ENCODE data around the gene MAMSTR. TPM values are rescaled to one million over a fixed set of nuclear protein-coding genes. Genes with fewer than 3 reads are reported as not detected.

Gene MAMSTR
- total RNA-seq, 1 experiment from 2014 or later: 0.18 TPM

DNA sequence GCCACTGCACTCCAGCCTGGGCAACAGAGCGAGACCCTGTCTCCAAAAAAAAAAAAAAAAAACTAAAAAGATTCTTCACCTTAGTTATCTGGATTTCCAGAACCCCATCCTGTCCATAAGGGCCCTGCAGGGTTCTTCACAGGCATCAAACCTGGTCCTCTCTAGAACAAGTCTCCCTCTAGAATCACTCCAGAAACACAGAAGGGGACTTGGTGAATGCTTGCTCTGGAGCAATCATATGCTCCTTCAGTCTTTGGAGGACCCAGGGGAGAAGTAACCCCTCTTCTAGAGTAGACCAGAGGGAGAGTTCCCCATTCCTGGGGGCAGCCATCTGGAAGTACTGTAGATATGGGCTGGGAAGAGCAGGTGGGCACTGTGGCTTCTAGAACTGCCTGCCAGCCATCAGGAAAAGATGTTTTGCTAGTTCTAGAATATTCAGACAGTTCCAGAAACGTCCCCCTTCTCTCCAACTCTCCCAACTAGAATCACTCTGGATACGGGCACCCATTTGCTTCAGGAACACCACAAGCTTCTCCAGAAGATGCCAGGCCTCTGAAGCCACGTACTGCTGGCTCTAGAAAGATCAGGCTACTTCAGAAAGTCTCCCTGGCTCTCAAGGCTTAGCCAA is 30.2 kb upstream of the MAMSTR start:
- no peak overlapping the region for H2AFZ ChIP-seq (ENCODE audit: low read length)
- H3K4me3 ChIP-seq (ENCODE audit: low read length): no peak overlapping the region
- H3F3A ChIP-seq (ENCODE audit: low read length, unreplicated experiment): no peaks in the 10 kb centered on the region
- H3K4me2 ChIP-seq (ENCODE audit: low read length): no peak overlapping the region
- intact Hi-C loops (cut with micrococcal nuclease): no loop called here
- H3K9me3 ChIP-seq (ENCODE audit: low read length): no peaks in the 10 kb centered on the region
- H3K9ac ChIP-seq (ENCODE audit: low read length): no peak overlapping the region
- H3K4me1 ChIP-seq (ENCODE audit: insufficient read depth, low read length): peaks cover 5% of the 10 kb centered on the region; the same call in 1 of the 2 replicates
- POLR2A ChIA-PET (ENCODE audit: unreplicated experiment): no interaction called here
- no peak for DNase-seq
- H3K27me3 ChIP-seq (ENCODE audit: low read length): no peaks in the 10 kb centered on the region
- peaks cover 28% of the 10 kb centered on the region for H3K79me2 ChIP-seq (ENCODE audit: low read length)
- no peak overlapping the region for H3K27ac ChIP-seq (ENCODE audit: low read length)
- CTCF ChIA-PET: no interaction called here
- H3K36me3 ChIP-seq (ENCODE audit: low read depth, low read length): no peaks in the 10 kb centered on the region; the same call in 1 of the 2 replicates
- BruUV-seq (replicated peaks): no TSS peak
- no peak for TF ChIP-seq EZH2 (IDR thresholded peaks at IDR 0.05; ENCODE audit: low read length, unreplicated experiment)
- TF ChIP-seq EZH2phosphoT487 (IDR thresholded peaks at IDR 0.05; ENCODE audit: borderline replicate concordance, low read length): no peak
- TF ChIP-seq, protein P1, sequence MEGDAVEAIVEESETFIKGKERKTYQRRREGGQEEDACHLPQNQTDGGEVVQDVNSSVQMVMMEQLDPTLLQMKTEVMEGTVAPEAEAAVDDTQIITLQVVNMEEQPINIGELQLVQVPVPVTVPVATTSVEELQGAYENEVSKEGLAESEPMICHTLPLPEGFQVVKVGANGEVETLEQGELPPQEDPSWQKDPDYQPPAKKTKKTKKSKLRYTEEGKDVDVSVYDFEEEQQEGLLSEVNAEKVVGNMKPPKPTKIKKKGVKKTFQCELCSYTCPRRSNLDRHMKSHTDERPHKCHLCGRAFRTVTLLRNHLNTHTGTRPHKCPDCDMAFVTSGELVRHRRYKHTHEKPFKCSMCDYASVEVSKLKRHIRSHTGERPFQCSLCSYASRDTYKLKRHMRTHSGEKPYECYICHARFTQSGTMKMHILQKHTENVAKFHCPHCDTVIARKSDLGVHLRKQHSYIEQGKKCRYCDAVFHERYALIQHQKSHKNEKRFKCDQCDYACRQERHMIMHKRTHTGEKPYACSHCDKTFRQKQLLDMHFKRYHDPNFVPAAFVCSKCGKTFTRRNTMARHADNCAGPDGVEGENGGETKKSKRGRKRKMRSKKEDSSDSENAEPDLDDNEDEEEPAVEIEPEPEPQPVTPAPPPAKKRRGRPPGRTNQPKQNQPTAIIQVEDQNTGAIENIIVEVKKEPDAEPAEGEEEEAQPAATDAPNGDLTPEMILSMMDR (conservative IDR thresholded peaks at IDR 0.05; ENCODE audit: low read depth, low read length): no peak
- H4K20me1 ChIP-seq (ENCODE audit: low read length): no peaks in the 10 kb centered on the region
- no peaks in the 10 kb centered on the region for H3K9me2 ChIP-seq (replicated peaks; ENCODE audit: low read length)
- no peak for ATAC-seq

DNA sequence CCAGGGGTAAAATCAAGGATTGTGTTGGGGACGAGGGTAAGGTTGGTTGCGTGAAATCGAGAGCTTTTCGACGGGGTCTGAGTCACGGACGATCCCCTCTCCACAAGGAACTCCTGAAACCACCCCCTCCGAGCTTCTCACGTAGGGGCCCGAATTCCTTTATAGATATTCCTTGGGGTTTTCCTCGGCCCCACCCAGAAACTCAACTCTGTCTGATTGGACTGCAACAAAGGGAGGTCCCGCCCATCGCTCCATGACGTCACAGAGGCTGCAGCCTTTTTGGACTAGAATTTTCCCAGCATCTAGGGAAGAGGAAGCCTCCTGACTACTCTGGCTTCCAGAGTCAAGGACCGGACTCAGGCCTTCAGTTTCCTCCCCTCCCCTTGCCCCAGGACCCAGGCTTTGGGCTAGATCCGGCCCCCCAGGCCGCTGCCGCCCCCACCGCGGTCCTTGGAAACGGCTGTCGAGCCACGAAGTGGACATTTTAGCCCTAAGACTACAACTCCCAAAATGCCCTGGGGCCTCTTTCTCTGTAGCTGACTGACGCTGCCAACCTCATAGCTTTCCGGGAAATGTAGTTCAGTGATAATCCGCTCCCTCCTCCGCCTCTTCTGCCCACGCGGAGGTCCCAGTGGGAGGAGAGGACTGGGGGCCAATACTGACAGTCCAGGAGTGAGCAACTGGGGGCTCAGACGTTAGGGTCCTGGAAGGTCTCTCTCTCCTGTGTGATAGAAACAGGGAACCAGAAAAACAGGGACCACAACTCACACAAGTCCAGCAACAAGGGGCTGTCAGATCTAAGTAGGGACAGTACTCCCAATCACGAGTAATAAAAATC is 27.4 kb upstream of the MAMSTR start, which contains the start of gene IZUMO1:
Gene IZUMO1, minus strand, starts transcription at position 172 of the 838 bp plus-strand sequence. CDS start 1,050 bp downstream, outside the sequence.
- Histone ChIP-seq H3K9me2 (replicated peaks; ENCODE audit: low read length) (no peaks in the 10 kb centered on the region), H3K36me3 (ENCODE audit: low read depth, low read length) (no peaks in the 10 kb centered on the region; the same call in 1 of the 2 replicates), H2AFZ (ENCODE audit: low read length) (no peak within 1 kb of the TSS), H3F3A (ENCODE audit: low read length, unreplicated experiment) (no peaks in the 10 kb centered on the region), H3K4me1 (ENCODE audit: insufficient read depth, low read length) (no peaks in the 10 kb centered on the region), H3K4me2 (ENCODE audit: low read length) (no peak within 1 kb of the TSS), H3K9ac (ENCODE audit: low read length) (no peak within 1 kb of the TSS), H3K79me2 (ENCODE audit: low read length) (peaks cover 25% of the 10 kb centered on the region), H3K27ac (ENCODE audit: low read length) (no peak within 1 kb of the TSS), H3K4me3 (ENCODE audit: low read length) (no peak within 1 kb of the TSS), H3K9me3 (ENCODE audit: low read length) (no peaks in the 10 kb centered on the region), H4K20me1 (ENCODE audit: low read length) (no peaks in the 10 kb centered on the region), H3K27me3 (ENCODE audit: low read length) (no peaks in the 10 kb centered on the region)
- ATAC-seq: no peak
- DNase-seq: no peak
- BruUV-seq (replicated peaks): no TSS peak
- TF ChIP-seq EZH2phosphoT487 (IDR thresholded peaks at IDR 0.05; ENCODE audit: borderline replicate concordance, low read length): no peak
- TF ChIP-seq EZH2 (IDR thresholded peaks at IDR 0.05; ENCODE audit: low read length, unreplicated experiment): no peak
- TF ChIP-seq, protein P1 (conservative IDR thresholded peaks at IDR 0.05; ENCODE audit: low read depth, low read length): no peak
- ChIA-PET CTCF (no interaction called here), POLR2A (ENCODE audit: unreplicated experiment) (no interaction called here)
- intact Hi-C loops (cut with micrococcal nuclease): no loop called here

All from PC-3 (cell line).